Measurements from ENCODE around the gene TEX44. TPM values are rescaled to one million over a fixed set of nuclear protein-coding genes. Genes with fewer than 3 reads are reported as not detected.
A peak's percentile ranks its signal among the peaks of the same experiment; 100 is the strongest.

Gene TEX44
- total and polyA plus RNA-seq, 8 donors = not detected

GRCh38 chr2:231626449-231626848, 33.8 kb downstream of the TEX44 start:
- DNase-seq (no peak), FAIRE-seq (no peak), ATAC-seq (no peak)
- 70 to 80% methylated on average over 6 of the region's 6 CpGs for WGBS, 2 donors
- intact Hi-C loops (cut with DNase I) = no loop called here
- Histone ChIP-seq H3K27me3 (no peaks in the 10 kb centered on the region), H3K9me3 (no peaks in the 10 kb centered on the region), H3K27ac (no peak overlapping the region), H3K36me3 (no peaks in the 10 kb centered on the region), H3K4me3 (no peak overlapping the region), H3K4me1 (no peaks in the 10 kb centered on the region)
- no peak for TF ChIP-seq CTCF (IDR thresholded peaks at IDR 0.05)

GRCh38 chr2:231627384-231628120, 34.9 kb downstream of the TEX44 start:
- Histone ChIP-seq H3K9me3 (no peaks in the 10 kb centered on the region), H3K36me3 (no peaks in the 10 kb centered on the region), H3K4me1 (no peaks in the 10 kb centered on the region), H3K27ac (peak overlapping the region in 1 of 4 donors; percentile 17), H3K27me3 (no peaks in the 10 kb centered on the region), H3K4me3 (no peak overlapping the region)
- FAIRE-seq (no peak), DNase-seq (no peak), ATAC-seq (peak in 1 of 4 donors; percentile 29)
- 76 to 81% methylated on average over 10 of the region's 10 CpGs for WGBS, 2 donors
- no peak for TF ChIP-seq CTCF (IDR thresholded peaks at IDR 0.05)
- intact Hi-C loops (cut with DNase I) = no loop called here

- no peak for TF ChIP-seq CTCF (IDR thresholded peaks at IDR 0.05)
- H3K27ac ChIP-seq = no peak overlapping the region
- FAIRE-seq (no peak), DNase-seq (no peak), ATAC-seq (peak in 1 of 4 donors; percentile 30)
- no peaks in the 10 kb centered on the region for H3K36me3 ChIP-seq
- H3K9me3 ChIP-seq = no peaks in the 10 kb centered on the region
- H3K27me3 ChIP-seq = no peaks in the 10 kb centered on the region
- no peaks in the 10 kb centered on the region for H3K4me1 ChIP-seq
- 76 to 80% methylated on average over 13 to 14 of the region's 14 CpGs for WGBS, 2 donors
- intact Hi-C loops (cut with DNase I) = no loop called here
- H3K4me3 ChIP-seq = no peak overlapping the region
These were observed 40.0 kb downstream of the TEX44 start for GRCh38 chr2:231632559-231633142.

- H3K27me3 ChIP-seq = no peaks in the 10 kb centered on the region
- FAIRE-seq (no peak), DNase-seq (no peak), ATAC-seq (peak in 1 of 4 donors; percentile 23)
- WGBS, 2 donors = 85 to 92% methylated on average over 13 of the region's 13 CpGs
- H3K4me3 ChIP-seq = no peak overlapping the region
- intact Hi-C loops (cut with DNase I) = no loop called here
- TF ChIP-seq CTCF (IDR thresholded peaks at IDR 0.05) = no peak
- H3K4me1 ChIP-seq = no peaks in the 10 kb centered on the region
- no peaks in the 10 kb centered on the region for H3K9me3 ChIP-seq
- no peaks in the 10 kb centered on the region for H3K36me3 ChIP-seq
- no peak overlapping the region for H3K27ac ChIP-seq
These were observed 40.7 kb downstream of the TEX44 start for GRCh38 chr2:231633241-231633976.
